MM.1S (cell line): ENCODE measurements around the gene BCAR3.

Experiments used
- CTCF ChIP-seq: fragments of 300-600 bp; sonication (generic); IDR thresholded peaks from 2 replicates; pipeline ENCODE4 v1.5.1; 2016; ENCODE audit warnings: antibody characterized with exemption, low read length, mixed read lengths
- EZH2 ChIP-seq: fragments of 300-600 bp; sonication (generic); optimal IDR thresholded peaks from 2 replicates; pipeline ENCODE3; 2017; ENCODE audit warnings: low read depth, mild to moderate bottlenecking, antibody characterized with exemption, low read length, mixed read lengths
- EZH2phosphoT487 ChIP-seq: fragments of 300-600 bp; sonication (generic); IDR thresholded peaks from 2 replicates; pipeline ENCODE4 v1.6.1; 2018; ENCODE audit warnings: antibody characterized with exemption, low read length

- no peak for TF ChIP-seq CTCF
- TF ChIP-seq EZH2 = no peak
- TF ChIP-seq EZH2phosphoT487 = no peak
These were observed 64.5 kb downstream of the BCAR3 start for GRCh38 chr1:93616996-93617669.
